IMR-90 (cell line): ENCODE measurements around the gene AKAP6.

Source experiments
- BHLHE40 ChIP-seq: fragments of 150-350 bp; IDR thresholded peaks from 2 replicates; pipeline ENCODE4 v1.6.1; 2016; ENCODE audit warnings: mild to moderate bottlenecking, low read depth, low read length
- CEBPB ChIP-seq: IDR thresholded peaks from 2 replicates; pipeline ENCODE4 v1.6.1; 2012; ENCODE audit warnings: low read depth, low read length, improper control_type of control experiment
- CTCF ChIP-seq: conservative IDR thresholded peaks from 2 replicates; pipeline ENCODE4 v1.5.1; 2012; ENCODE audit warnings: mild to moderate bottlenecking, low read depth, low read length, improper control_type of control experiment
- ELK1 ChIP-seq: fragments of 150-350 bp; IDR thresholded peaks from 2 replicates; pipeline ENCODE4 v1.6.1; 2016; ENCODE audit warnings: low read depth, mild to moderate bottlenecking, low read length, moderate library complexity, borderline replicate concordance
- FOS ChIP-seq: fragments of 150-350 bp; IDR thresholded peaks from 2 replicates; pipeline ENCODE4 v1.6.1; 2016; ENCODE audit warnings: low read depth, low read length
- MAFK ChIP-seq: IDR thresholded peaks from 2 replicates; pipeline ENCODE4 v1.6.1; 2012; ENCODE audit warnings: low read depth, low read length, improper control_type of control experiment
- POLR2A ChIP-seq: IDR thresholded peaks from 2 replicates; pipeline ENCODE4 v1.6.1; 2012; ENCODE audit warnings: mild to moderate bottlenecking, low read depth, low read length
- RAD21 ChIP-seq: IDR thresholded peaks from 2 replicates; pipeline ENCODE4 v1.6.1; 2012; ENCODE audit warnings: low read length, improper control_type of control experiment
- SMC3 ChIP-seq: fragments of 150-350 bp; IDR thresholded peaks from 2 replicates; pipeline ENCODE4 v1.6.1; 2016; ENCODE audit warnings: low read depth, mild to moderate bottlenecking, antibody characterized with exemption, low read length, moderate library complexity
- USF2 ChIP-seq: fragments of 150-350 bp; IDR thresholded peaks from 2 replicates; pipeline ENCODE4 v1.6.1; 2017; ENCODE audit warnings: mild to moderate bottlenecking, antibody characterized with exemption, low read length, low read depth

- no peak for TF ChIP-seq CTCF
- no peak for TF ChIP-seq CEBPB
- no peak for TF ChIP-seq USF2
- TF ChIP-seq FOS, result no peak
- no peak for TF ChIP-seq MAFK
- no peak for TF ChIP-seq SMC3
- TF ChIP-seq POLR2A, result no peak
- TF ChIP-seq BHLHE40, result no peak
- no peak for TF ChIP-seq ELK1
- TF ChIP-seq RAD21, result no peak
These were observed 162.4 kb downstream of the AKAP6 start for GRCh38 chr14:32491416-32492016.
